Mammary epithelial cell (primary cell): ENCODE data around the gene IRAK3.

Experiments
- CTCF ChIP-seq, 2 donors: IDR thresholded peaks in 1 of 2; conservative IDR thresholded peaks in 1 of 2; 2 replicates each; pipeline ENCODE4 v1.5.1; 2011 to 2012; ENCODE audit warnings: inconsistent platforms in 2 of 2, low read length in 2 of 2, mild to moderate bottlenecking in 2 of 2, control low read depth in 1 of 2, low read depth in 1 of 2; ENCODE audit not compliant: insufficient read depth in 1 of 2; ENCODE audit errors: extremely low read depth in 1 of 2
- EZH2 ChIP-seq: IDR thresholded peaks from 2 replicates; pipeline ENCODE4 v1.6.1; 2012; ENCODE audit warnings: low read length, inconsistent platforms, borderline replicate concordance

GRCh38 chr12:66270613-66271012 lies 81.6 kb downstream of the IRAK3 start:
- TF ChIP-seq CTCF (conservative IDR thresholded peaks at IDR 0.05 in 1 of 2, IDR thresholded peaks at IDR 0.05 in 1 of 2; ENCODE audit: extremely low read depth in 1 of 2, insufficient read depth in 1 of 2, low read depth in 1 of 2, low read length in 2 of 2), result no peak
- TF ChIP-seq EZH2, result no peak
